SU-DHL-6 (cell line): ENCODE data around the gene STAM.

Source experiments
- CTCF ChIP-seq: fragments of 200-600 bp; sonication (generic); IDR thresholded peaks from one replicate; pipeline ENCODE4 v1.5.1; 2017; ENCODE audit warnings: antibody characterized with exemption, mild to moderate bottlenecking, low read length, moderate library complexity; ENCODE audit not compliant: insufficient read depth, poor library complexity, severe bottlenecking
- EZH2phosphoT487 ChIP-seq: fragments of 200-600 bp; sonication (generic), shearing (Covaris generic); conservative IDR thresholded peaks from 2 replicates; pipeline ENCODE4 v1.6.1; 2018; ENCODE audit warnings: mild to moderate bottlenecking, antibody characterized with exemption, low read length, moderate library complexity, mixed read lengths

DNA sequence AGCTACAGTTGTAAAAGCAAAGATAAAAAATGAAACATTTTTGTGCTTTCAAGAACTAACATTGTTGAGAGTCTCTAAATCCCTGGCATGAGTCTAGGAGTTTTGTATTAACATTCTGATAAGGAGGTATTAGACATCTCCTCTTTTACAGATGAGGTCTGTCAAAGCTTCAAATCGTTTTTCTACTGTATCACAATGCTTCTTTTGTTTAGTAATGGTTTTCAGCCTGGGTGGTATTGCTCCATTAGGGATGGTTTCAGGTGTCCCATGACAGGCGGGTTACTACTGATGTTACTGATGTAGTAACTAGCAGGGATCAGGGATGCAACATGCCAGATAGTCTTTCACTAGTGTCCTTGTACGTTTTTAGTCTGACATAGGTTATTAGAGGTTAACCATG lies 27.4 kb downstream of the STAM start:
- TF ChIP-seq CTCF = no peak
- no peak for TF ChIP-seq EZH2phosphoT487
